Measurements from ENCODE around the gene TRIML2.
"Not testable (repeated sequence)": the region's sequence is repeated elsewhere in the genome, so short reads cannot be mapped to it uniquely, and the experiment has no call there.

The TRIML2 gene

GRCh38 chr4:188106454-188106853, 2.9 kb downstream of the TRIML2 start:
- DNase-seq, result no peak

GRCh38 chr4:188092824-188093223, 16.6 kb downstream of the TRIML2 start:
- DNase-seq, result no peak

- no peak for DNase-seq
Observed at GRCh38 chr4:188086858-188087257, 22.5 kb downstream of the TRIML2 start.

- no peak for DNase-seq
Observed at GRCh38 chr4:188082796-188083195, 26.6 kb downstream of the TRIML2 start.

DNA sequence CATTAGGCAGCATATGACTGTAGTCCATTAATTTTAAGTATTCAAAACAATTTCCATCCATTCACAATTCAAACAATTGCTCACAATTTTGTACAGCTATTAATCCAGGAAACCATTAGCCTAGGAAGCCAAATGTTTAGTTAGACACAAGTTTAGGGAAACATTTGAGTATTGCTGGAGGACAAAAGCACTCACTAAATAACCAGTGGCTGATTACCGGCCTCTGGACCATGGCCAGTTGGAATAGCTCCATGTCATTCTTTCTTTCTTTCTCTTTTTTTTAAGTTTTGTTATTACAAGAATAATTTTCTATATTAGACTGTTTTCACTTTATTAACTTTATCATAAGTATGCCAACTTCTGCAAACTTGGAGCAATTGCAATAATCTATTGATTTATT, 31.3 kb downstream of the TRIML2 start:
- no peak for DNase-seq

- no peak for DNase-seq
Observed at GRCh38 chr4:188076169-188076568, 33.2 kb downstream of the TRIML2 start.

GRCh38 chr4:188061083-188061482, 48.3 kb downstream of the TRIML2 start:
- DNase-seq, result no peak

DNA sequence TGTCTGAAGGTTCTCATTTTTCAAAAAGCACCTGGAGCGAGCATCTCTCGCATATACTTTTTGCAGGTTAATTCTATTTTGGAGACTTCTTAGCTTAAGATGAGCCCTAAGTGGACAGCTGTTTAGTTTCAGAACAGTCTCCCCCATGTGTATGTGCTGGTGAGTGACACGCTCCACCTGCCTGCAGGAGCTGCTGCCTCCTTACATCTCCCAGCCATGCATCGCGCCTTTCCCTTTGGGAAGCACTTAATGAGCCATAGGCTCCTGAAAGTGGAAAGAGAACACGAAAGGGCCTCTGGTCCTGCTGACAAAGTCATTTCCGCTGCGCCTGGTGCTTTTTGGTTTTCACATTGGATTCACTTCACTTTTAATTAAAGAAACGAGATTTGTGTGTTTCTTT, 56.1 kb downstream of the TRIML2 start:
- no peak for DNase-seq

DNA sequence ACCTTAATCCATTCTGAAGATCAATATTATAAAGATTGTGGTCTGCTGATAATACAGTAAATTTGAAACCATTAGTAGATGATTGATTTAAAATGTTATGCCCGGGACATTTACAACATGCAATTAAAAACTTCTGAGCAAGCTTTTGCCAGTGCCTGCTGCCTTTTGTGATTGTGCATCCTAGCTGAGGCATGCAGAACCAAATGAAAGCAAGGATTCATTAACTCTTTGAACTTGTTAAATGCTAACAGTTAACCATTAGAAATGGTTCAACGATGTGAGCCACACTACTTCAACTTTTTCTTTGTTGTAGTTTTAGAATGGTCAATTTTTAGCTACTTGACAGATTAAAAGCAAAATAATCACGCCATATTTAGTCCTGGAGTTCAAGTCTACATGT, 62.7 kb downstream of the TRIML2 start:
- no peak for DNase-seq

DNA sequence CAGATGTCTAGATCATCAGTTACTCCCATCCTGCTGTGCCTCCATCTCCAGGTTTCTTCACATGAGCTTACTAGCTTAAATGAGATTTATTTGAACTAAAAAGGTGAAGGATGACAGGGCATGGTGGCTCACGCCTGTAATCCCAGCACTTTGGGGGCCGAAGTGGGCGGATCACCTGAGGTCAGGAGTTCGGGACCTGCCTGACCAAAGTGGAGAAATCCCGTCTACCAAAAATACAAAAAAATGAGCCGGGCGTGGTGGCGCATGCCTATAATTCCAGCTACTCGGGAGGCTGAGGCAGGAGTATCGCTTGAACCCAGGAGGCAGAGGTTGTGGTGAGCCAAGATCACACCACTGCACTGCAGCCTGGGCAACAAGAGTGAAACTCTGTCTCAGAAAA, 63.9 kb downstream of the TRIML2 start:
- DNase-seq, result not testable (repeated sequence)

DNA sequence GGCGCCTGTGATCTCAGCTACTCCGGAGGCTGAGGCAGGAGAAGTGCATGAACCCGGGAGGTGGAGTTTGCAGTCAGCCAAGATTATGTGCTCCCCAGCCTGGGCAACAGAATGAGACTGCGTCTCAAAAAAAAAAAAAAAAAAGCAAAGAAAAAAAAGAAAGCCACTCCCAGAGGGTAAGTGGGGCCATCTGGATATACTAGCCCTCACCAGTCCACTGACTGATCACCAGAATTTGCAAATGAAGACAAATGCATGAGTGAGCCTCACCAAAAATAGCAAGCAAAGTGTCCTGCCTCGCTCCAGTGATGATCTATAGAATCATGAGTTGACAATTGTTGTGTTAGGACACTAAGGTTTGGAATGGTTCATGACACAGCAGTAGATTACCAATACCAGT, 66.2 kb downstream of the TRIML2 start:
- no peak for DNase-seq

- no peak for DNase-seq
Observed at GRCh38 chr4:188042191-188042590, 67.2 kb downstream of the TRIML2 start.

GRCh38 chr4:188041721-188042120, 67.7 kb downstream of the TRIML2 start:
- DNase-seq, result no peak

Data from 8988T (cell line).